ENCODE results near the gene OTOF. TPM values are rescaled to one million over a fixed set of nuclear protein-coding genes. Genes with fewer than 3 reads are reported as not detected.
A peak's percentile ranks its signal among the peaks of the same experiment; 100 is the strongest.

The OTOF gene
- total and polyA plus RNA-seq, 9 of the 15 experiments (the other 6 are each of a cell fraction or from before 2014, with no cell fraction given) = 0.03 to 0.11 (median 0.06) TPM; not detected in 5

GRCh38 chr2:26480566-26481423 lies 2.9 kb upstream of the OTOF start (continued):
- no peak for TF ChIP-seq HMBOX1 (IDR thresholded peaks at IDR 0.05)

GRCh38 chr2:26479789-26480565 lies 2.1 kb upstream of the OTOF start:
- POLR2A ChIA-PET = interaction anchor here (0.6 to 0.8 kb wide), 2 partner anchors 18 to 29 kb away, joined by 3 to 4 read pairs; no protein-coding TSS in a partner anchor
- in situ Hi-C loops (cut with MboI) (no loop called here), intact Hi-C loops (cut with micrococcal nuclease) (no loop called here)
- Histone ChIP-seq H3K27ac (ENCODE audit: extremely low read depth, low read depth, low read length) (no peak overlapping the region), H3K9me1 (ENCODE audit: control insufficient read depth, insufficient read depth, low read length) (no peaks in the 10 kb centered on the region), H4K20me1 (replicated peaks; ENCODE audit: control insufficient read depth, insufficient read depth, low read length) (peaks cover 5% of the 10 kb centered on the region; the same call in 1 of the 2 replicates), H3K36me3 (ENCODE audit: control insufficient read depth, insufficient read depth, low read length) (no peaks in the 10 kb centered on the region), H3K4me1 (replicated peaks in 1 of 2; ENCODE audit: control insufficient read depth in 2 of 2, insufficient read depth in 2 of 2, low read length in 2 of 2) (peaks cover 0 to 32% of the 10 kb centered on the region in 2 experiments; a peak in 2 of 5 replicates), H3K4me3 (no peak overlapping the region), H3K4me2 (ENCODE audit: insufficient read depth, low read length) (no peak overlapping the region), H3K27me3 (ENCODE audit: control insufficient read depth in 2 of 2, insufficient read depth in 2 of 2, low read length in 2 of 2) (peaks cover 0 to 22% of the 10 kb centered on the region in 2 experiments; a peak in 3 of 5 replicates), H2AFZ (ENCODE audit: low read depth, low read length) (no peak overlapping the region), H3K9me3 (replicated peaks; ENCODE audit: control insufficient read depth, insufficient read depth, low read depth, low read length) (no peaks in the 10 kb centered on the region; the same call in 1 of the 2 replicates), H3K9ac (ENCODE audit: insufficient read depth in 1 of 2, low read depth in 2 of 2, low read length in 2 of 2) (peak overlapping the region in 1 of 2 experiments; percentile 74; a peak in 2 of 4 replicates), H3K79me2 (ENCODE audit: control insufficient read depth, insufficient read depth, low read length) (no peaks in the 10 kb centered on the region)
- FAIRE-seq (no peak), ATAC-seq (no peak), DNase-seq (ENCODE audit: extremely low read depth in 1 of 4, low spot score in 3 of 4) (no peak)
- CTCF ChIA-PET (ENCODE audit: low intra/inter-chr PET ratio) = no interaction called here
- BruUV-seq (replicated peaks) = no TSS peak
- 32% methylated on average over 21 of the region's 21 CpGs for WGBS (ENCODE audit: insufficient coverage, low coverage, missing lambda C conversion rate)
- no peak for TF ChIP-seq ETS2 (tag; IDR thresholded peaks at IDR 0.05; ENCODE audit: borderline replicate concordance, poor library complexity, severe bottlenecking)
- TF ChIP-seq NFIC (IDR thresholded peaks at IDR 0.05) = no peak
- TF ChIP-seq ZNF407 (IDR thresholded peaks at IDR 0.05; ENCODE audit: low read depth) = no peak
- no peak for TF ChIP-seq CREB1 (IDR thresholded peaks at IDR 0.05)
- no peak for TF ChIP-seq CREB1 (CRISPR knock-in tag; IDR thresholded peaks at IDR 0.05)
